SU-DHL-6 (cell line): ENCODE results near the gene NCAPH2.

Experiments
- CTCF ChIP-seq: fragments of 200-600 bp; sonication (generic); IDR thresholded peaks from one replicate; pipeline ENCODE4 v1.5.1; 2017; ENCODE audit warnings: antibody characterized with exemption, mild to moderate bottlenecking, low read length, moderate library complexity; ENCODE audit not compliant: insufficient read depth, poor library complexity, severe bottlenecking
- EZH2phosphoT487 ChIP-seq: fragments of 200-600 bp; sonication (generic), shearing (Covaris generic); conservative IDR thresholded peaks from 2 replicates; pipeline ENCODE4 v1.6.1; 2018; ENCODE audit warnings: mild to moderate bottlenecking, antibody characterized with exemption, low read length, moderate library complexity, mixed read lengths

GRCh38 chr22:50567721-50568252 is 59.8 kb downstream of the NCAPH2 start:
- TF ChIP-seq CTCF (no peak), EZH2phosphoT487 (no peak)
